ENCODE measurements around the gene BPIFB2. TPM values are rescaled to one million over a fixed set of nuclear protein-coding genes. Genes with fewer than 3 reads are reported as not detected.

Gene BPIFB2
- total RNA-seq, 1 donor from 2014 or later = not detected

DNA sequence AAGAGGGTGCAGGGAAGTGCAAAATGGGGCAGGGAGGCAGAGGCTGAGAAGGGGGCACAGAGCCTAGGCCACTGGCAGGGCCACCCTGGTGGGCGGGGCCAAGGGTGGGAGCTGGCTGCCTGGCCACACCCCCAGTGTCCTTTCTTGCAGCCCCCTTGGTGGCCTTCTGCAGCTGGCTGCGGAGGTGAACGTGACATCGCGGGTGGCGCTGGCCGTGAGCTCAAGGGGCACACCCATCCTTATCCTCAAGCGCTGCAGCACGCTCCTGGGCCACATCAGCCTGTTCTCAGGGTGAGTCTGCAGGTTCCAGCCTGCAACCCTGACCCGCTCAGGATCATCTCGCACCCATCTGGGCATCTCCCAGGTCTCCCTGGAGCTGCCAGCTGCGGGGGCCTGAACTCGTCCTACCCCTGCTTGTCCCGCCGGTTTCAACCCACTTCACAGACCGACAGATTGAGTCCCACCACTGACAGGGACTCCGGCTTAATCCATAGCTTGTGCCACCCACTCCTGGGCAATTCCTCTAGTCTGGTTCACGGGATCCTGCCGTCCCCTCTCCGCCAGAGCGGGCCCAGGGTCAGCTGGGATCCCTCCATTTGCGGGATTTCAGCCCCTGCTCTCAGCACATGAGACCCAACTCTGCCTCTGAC is 52.4 kb downstream of the BPIFB2 start:
- Mint-ChIP-seq H3K4me3 (no peak overlapping the region), H3K27ac (ENCODE audit: unreplicated experiment) (no peak overlapping the region), H3K9me3 (no peaks in the 10 kb centered on the region), H3K27me3 (ENCODE audit: low read depth) (no peaks in the 10 kb centered on the region), H3K36me3 (ENCODE audit: low read depth) (no peaks in the 10 kb centered on the region), H3K4me1 (peaks cover 22% of the 10 kb centered on the region)
- DNase-seq (ENCODE audit: low read depth, low spot score) = no peak
- TF ChIP-seq, protein P1, sequence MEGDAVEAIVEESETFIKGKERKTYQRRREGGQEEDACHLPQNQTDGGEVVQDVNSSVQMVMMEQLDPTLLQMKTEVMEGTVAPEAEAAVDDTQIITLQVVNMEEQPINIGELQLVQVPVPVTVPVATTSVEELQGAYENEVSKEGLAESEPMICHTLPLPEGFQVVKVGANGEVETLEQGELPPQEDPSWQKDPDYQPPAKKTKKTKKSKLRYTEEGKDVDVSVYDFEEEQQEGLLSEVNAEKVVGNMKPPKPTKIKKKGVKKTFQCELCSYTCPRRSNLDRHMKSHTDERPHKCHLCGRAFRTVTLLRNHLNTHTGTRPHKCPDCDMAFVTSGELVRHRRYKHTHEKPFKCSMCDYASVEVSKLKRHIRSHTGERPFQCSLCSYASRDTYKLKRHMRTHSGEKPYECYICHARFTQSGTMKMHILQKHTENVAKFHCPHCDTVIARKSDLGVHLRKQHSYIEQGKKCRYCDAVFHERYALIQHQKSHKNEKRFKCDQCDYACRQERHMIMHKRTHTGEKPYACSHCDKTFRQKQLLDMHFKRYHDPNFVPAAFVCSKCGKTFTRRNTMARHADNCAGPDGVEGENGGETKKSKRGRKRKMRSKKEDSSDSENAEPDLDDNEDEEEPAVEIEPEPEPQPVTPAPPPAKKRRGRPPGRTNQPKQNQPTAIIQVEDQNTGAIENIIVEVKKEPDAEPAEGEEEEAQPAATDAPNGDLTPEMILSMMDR (conservative IDR thresholded peaks at IDR 0.05) = no peak

DNA sequence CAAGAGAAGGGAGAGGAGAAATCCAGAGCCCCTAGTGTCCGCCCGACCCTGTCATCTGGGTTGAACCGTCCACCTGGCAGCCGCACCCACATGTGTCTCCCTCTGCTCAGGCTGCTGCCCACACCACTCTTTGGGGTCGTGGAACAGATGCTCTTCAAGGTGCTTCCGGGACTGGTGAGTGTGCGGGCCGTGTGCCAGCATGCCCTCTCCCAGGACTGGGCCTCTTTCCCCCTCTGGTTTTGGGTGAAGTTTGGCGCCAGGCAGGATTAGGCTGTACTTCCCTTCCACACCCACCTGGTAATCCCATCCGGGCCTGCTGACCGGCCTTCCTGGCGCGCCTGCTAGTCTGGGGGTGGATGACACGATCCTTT is 54.1 kb downstream of the BPIFB2 start:
- TF ChIP-seq, protein P1 (conservative IDR thresholded peaks at IDR 0.05) = no peak
- no peak for DNase-seq (ENCODE audit: low read depth, low spot score)
- peaks cover 22% of the 10 kb centered on the region for H3K4me1 Mint-ChIP-seq
- no peak overlapping the region for H3K4me3 Mint-ChIP-seq
- no peak overlapping the region for H3K27ac Mint-ChIP-seq (ENCODE audit: unreplicated experiment)
- H3K36me3 Mint-ChIP-seq (ENCODE audit: low read depth) = no peaks in the 10 kb centered on the region
- H3K9me3 Mint-ChIP-seq = no peaks in the 10 kb centered on the region
- no peaks in the 10 kb centered on the region for H3K27me3 Mint-ChIP-seq (ENCODE audit: low read depth)

DNA sequence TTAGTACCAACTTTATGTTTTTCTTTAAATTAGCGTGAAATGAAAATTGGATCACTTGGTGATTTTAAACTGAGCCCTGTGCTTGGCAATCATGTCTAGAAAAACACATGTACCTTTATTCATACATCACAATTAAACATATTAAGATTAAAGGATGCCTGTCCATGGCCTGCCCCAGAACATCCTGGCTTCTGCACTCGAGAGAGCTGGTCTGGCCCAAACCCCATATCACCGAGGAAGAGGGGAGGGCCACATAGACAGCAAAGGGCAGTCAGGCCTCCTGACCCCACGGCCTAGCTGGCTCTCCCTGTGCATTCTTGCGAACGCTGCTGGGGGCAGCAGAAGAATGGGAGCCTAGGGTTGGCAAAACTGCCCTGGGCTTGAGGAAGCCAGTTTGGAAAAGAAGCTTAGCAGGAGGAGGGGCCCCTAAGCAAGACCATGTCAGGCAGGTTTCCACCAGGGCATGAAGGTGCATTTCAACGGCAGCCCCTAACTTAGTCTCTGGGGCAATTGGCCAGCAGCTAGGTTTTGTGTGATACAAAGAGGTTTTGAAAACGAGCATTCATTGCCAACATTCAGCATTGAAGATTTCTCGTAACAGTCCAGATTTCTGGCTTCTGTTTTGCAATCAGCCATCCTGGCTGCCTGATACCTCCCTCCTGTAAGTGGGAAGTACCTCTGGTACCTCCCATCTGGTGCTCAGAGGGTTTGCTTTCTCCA is 54.8 kb downstream of the BPIFB2 start:
- no peak overlapping the region for H3K4me3 Mint-ChIP-seq
- H3K9me3 Mint-ChIP-seq = no peaks in the 10 kb centered on the region
- H3K27me3 Mint-ChIP-seq (ENCODE audit: low read depth) = no peaks in the 10 kb centered on the region
- DNase-seq (ENCODE audit: low read depth, low spot score) = no peak
- no peaks in the 10 kb centered on the region for H3K36me3 Mint-ChIP-seq (ENCODE audit: low read depth)
- H3K27ac Mint-ChIP-seq (ENCODE audit: unreplicated experiment) = peak overlapping the region; percentile 37
- TF ChIP-seq, protein P1 (conservative IDR thresholded peaks at IDR 0.05) = no peak
- peaks cover 22% of the 10 kb centered on the region for H3K4me1 Mint-ChIP-seq

DNA sequence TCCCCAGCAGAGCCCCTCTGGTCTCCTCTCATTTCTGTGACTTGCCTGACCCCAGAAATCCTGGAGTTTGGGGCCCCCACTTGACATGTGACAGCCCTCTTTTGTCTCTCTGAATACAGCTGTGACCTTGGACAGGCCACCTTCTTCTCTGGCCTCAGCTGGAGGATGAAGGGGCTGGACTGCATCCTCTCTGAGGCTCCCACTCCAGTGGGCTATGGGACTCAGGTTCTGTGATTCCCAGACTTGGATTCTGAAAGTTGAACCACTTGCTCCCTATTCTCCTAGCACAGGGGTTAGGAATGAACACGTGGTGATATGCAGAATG is 55.3 kb downstream of the BPIFB2 start:
- TF ChIP-seq, protein P1 (conservative IDR thresholded peaks at IDR 0.05) = no peak
- peak overlapping the region; percentile 37 for H3K27ac Mint-ChIP-seq (ENCODE audit: unreplicated experiment)
- no peaks in the 10 kb centered on the region for H3K9me3 Mint-ChIP-seq
- H3K4me1 Mint-ChIP-seq = peaks cover 22% of the 10 kb centered on the region
- no peaks in the 10 kb centered on the region for H3K36me3 Mint-ChIP-seq (ENCODE audit: low read depth)
- no peak for DNase-seq (ENCODE audit: low read depth, low spot score)
- H3K4me3 Mint-ChIP-seq = no peak overlapping the region
- no peaks in the 10 kb centered on the region for H3K27me3 Mint-ChIP-seq (ENCODE audit: low read depth)

DNA sequence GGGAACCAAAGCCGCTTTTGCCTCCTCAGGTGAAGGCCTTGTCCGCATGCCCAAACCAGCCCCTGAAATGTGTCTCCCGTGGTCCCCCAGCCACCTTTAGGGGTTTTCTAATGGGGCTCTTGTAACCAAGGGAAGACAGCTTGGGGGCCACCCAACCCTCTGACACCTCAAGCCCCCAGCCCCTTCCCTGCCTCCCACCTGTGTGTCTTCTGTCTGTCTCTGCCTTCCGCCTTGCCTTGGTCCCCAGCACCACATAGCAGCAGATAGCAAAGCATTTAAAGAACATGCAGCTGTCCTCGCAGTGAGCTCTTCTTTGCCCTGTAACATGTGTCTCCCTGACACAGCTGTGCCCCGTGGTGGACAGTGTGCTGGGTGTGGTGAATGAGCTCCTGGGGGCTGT is 55.8 kb downstream of the BPIFB2 start:
- H3K4me3 Mint-ChIP-seq = no peak overlapping the region
- TF ChIP-seq, protein P1 (conservative IDR thresholded peaks at IDR 0.05) = no peak
- H3K27ac Mint-ChIP-seq (ENCODE audit: unreplicated experiment) = peak overlapping the region; percentile 75
- peaks cover 22% of the 10 kb centered on the region for H3K4me1 Mint-ChIP-seq
- no peak for DNase-seq (ENCODE audit: low read depth, low spot score)
- H3K9me3 Mint-ChIP-seq = no peaks in the 10 kb centered on the region
- no peaks in the 10 kb centered on the region for H3K36me3 Mint-ChIP-seq (ENCODE audit: low read depth)
- H3K27me3 Mint-ChIP-seq (ENCODE audit: low read depth) = no peaks in the 10 kb centered on the region

All from neural crest cell (in vitro differentiated cells).